T-helper 1 cell treated with Interleukin-12 subunit alpha and Interleukin-12 subunit beta and Interleukin-4 antibody, amounts not matched to agents 30 μg/mL and 1 μg/mL, for 36 hours (primary cell): Measurements from ENCODE around the gene STX10.
"Not testable (repeated sequence)": the region's sequence is repeated elsewhere in the genome, so short reads cannot be mapped to it uniquely, and the experiment has no call there.

Source experiments
- H3K27ac Mint-ChIP-seq: one replicate; pipeline ENCODE4 v1.8.0; 2021; ENCODE audit warnings: mild to moderate bottlenecking, mixed read lengths
- H3K27me3 Mint-ChIP-seq: one replicate; pipeline ENCODE4 v1.8.0; 2021; ENCODE audit warnings: low read depth, mixed read lengths
- H3K36me3 Mint-ChIP-seq: one replicate; pipeline ENCODE4 v1.8.0; 2021; ENCODE audit warnings: low read depth, mixed read lengths
- H3K4me1 Mint-ChIP-seq: one replicate; pipeline ENCODE4 v1.8.0; 2021; ENCODE audit warnings: low read depth, mixed read lengths
- H3K4me3 Mint-ChIP-seq: one replicate; pipeline ENCODE4 v1.8.0; 2021; ENCODE audit warnings: mild to moderate bottlenecking, moderate library complexity, mixed read lengths
- H3K9me3 Mint-ChIP-seq: one replicate; pipeline ENCODE4 v1.8.0; 2021; ENCODE audit warnings: mixed read lengths

STX10 gene

GRCh38 chr19:13173139-13173737 lies 23.1 kb upstream of the STX10 start:
- Mint-ChIP-seq H3K27me3 (no peaks in the 10 kb centered on the region), H3K27ac (peak overlapping the region; percentile 94), H3K9me3 (no peaks in the 10 kb centered on the region), H3K4me3 (peak overlapping the region; percentile 55), H3K4me1 (peaks cover 36% of the 10 kb centered on the region), H3K36me3 (peaks cover 13% of the 10 kb centered on the region)

- H3K27me3 Mint-ChIP-seq: no peaks in the 10 kb centered on the region
- H3K4me3 Mint-ChIP-seq: peak overlapping the region; percentile 55
- H3K36me3 Mint-ChIP-seq: peaks cover 13% of the 10 kb centered on the region
- H3K9me3 Mint-ChIP-seq: no peaks in the 10 kb centered on the region
- H3K4me1 Mint-ChIP-seq: peaks cover 40% of the 10 kb centered on the region
- peak overlapping the region; percentile 94 for H3K27ac Mint-ChIP-seq
These were observed 22.4 kb upstream of the STX10 start for GRCh38 chr19:13172346-13173138.

- Mint-ChIP-seq H3K4me3 (peak overlapping the region; percentile 25), H3K4me1 (peaks cover 48% of the 10 kb centered on the region), H3K27me3 (no peaks in the 10 kb centered on the region), H3K27ac (peak overlapping the region; percentile 66), H3K9me3 (no peaks in the 10 kb centered on the region), H3K36me3 (peaks cover 13% of the 10 kb centered on the region)
These were observed 21.0 kb upstream of the STX10 start for GRCh38 chr19:13171146-13171545.

GRCh38 chr19:13169769-13170168 lies 19.6 kb upstream of the STX10 start:
- peaks cover 58% of the 10 kb centered on the region for H3K4me1 Mint-ChIP-seq
- peak overlapping the region; percentile 60 for H3K4me3 Mint-ChIP-seq
- H3K27ac Mint-ChIP-seq: peak overlapping the region; percentile 81
- no peaks in the 10 kb centered on the region for H3K9me3 Mint-ChIP-seq
- H3K36me3 Mint-ChIP-seq: peaks cover 13% of the 10 kb centered on the region
- no peaks in the 10 kb centered on the region for H3K27me3 Mint-ChIP-seq

GRCh38 chr19:13166151-13166550 lies 16.0 kb upstream of the STX10 start:
- not testable (repeated sequence) for H3K27me3 Mint-ChIP-seq, H3K4me3 Mint-ChIP-seq, H3K9me3 Mint-ChIP-seq
- Mint-ChIP-seq H3K4me1 (peaks cover 57% of the 10 kb centered on the region), H3K27ac (peak overlapping the region; percentile 77), H3K36me3 (peaks cover 10% of the 10 kb centered on the region)

GRCh38 chr19:13165162-13165997 lies 15.2 kb upstream of the STX10 start:
- Mint-ChIP-seq H3K9me3 (no peaks in the 10 kb centered on the region), H3K4me1 (peaks cover 54% of the 10 kb centered on the region), H3K4me3 (peak overlapping the region; percentile 81), H3K27me3 (no peaks in the 10 kb centered on the region), H3K27ac (peak overlapping the region; percentile 93), H3K36me3 (peaks cover 8% of the 10 kb centered on the region)

- Mint-ChIP-seq H3K36me3 (peaks cover 5% of the 10 kb centered on the region), H3K9me3 (no peaks in the 10 kb centered on the region), H3K27me3 (no peaks in the 10 kb centered on the region), H3K4me3 (peak overlapping the region; percentile 81), H3K27ac (peak overlapping the region; percentile 93), H3K4me1 (peaks cover 50% of the 10 kb centered on the region)
These were observed 14.4 kb upstream of the STX10 start for GRCh38 chr19:13164343-13165161.

- H3K9me3 Mint-ChIP-seq: no peaks in the 10 kb centered on the region
- H3K36me3 Mint-ChIP-seq: peaks cover 3% of the 10 kb centered on the region
- H3K27me3 Mint-ChIP-seq: no peaks in the 10 kb centered on the region
- H3K4me1 Mint-ChIP-seq: peaks cover 45% of the 10 kb centered on the region
- peak overlapping the region; percentile 93 for H3K27ac Mint-ChIP-seq
- H3K4me3 Mint-ChIP-seq: peak overlapping the region; percentile 81
These were observed 13.6 kb upstream of the STX10 start for GRCh38 chr19:13163609-13164342.

- no peaks in the 10 kb centered on the region for H3K9me3 Mint-ChIP-seq
- H3K27ac Mint-ChIP-seq: peak overlapping the region; percentile 93
- H3K4me1 Mint-ChIP-seq: peaks cover 50% of the 10 kb centered on the region
- H3K36me3 Mint-ChIP-seq: peaks cover 7% of the 10 kb centered on the region
- peak overlapping the region; percentile 85 for H3K4me3 Mint-ChIP-seq
- no peaks in the 10 kb centered on the region for H3K27me3 Mint-ChIP-seq
These were observed 12.8 kb upstream of the STX10 start for GRCh38 chr19:13162724-13163608.

GRCh38 chr19:13160557-13160956 lies 10.4 kb upstream of the STX10 start:
- Mint-ChIP-seq H3K27me3 (no peaks in the 10 kb centered on the region), H3K9me3 (no peaks in the 10 kb centered on the region), H3K27ac (no peak overlapping the region), H3K36me3 (peaks cover 11% of the 10 kb centered on the region), H3K4me3 (no peak overlapping the region), H3K4me1 (peaks cover 51% of the 10 kb centered on the region)

- peak overlapping the region; percentile 62 for H3K27ac Mint-ChIP-seq
- H3K4me3 Mint-ChIP-seq: peak overlapping the region; percentile 49
- peaks cover 46% of the 10 kb centered on the region for H3K4me1 Mint-ChIP-seq
- H3K27me3 Mint-ChIP-seq: no peaks in the 10 kb centered on the region
- peaks cover 18% of the 10 kb centered on the region for H3K36me3 Mint-ChIP-seq
- H3K9me3 Mint-ChIP-seq: no peaks in the 10 kb centered on the region
These were observed 9.5 kb upstream of the STX10 start for GRCh38 chr19:13159713-13160112.

- no peaks in the 10 kb centered on the region for H3K9me3 Mint-ChIP-seq
- H3K4me3 Mint-ChIP-seq: peak overlapping the region; percentile 99
- H3K27ac Mint-ChIP-seq: peak overlapping the region; percentile 99
- peaks cover 46% of the 10 kb centered on the region for H3K4me1 Mint-ChIP-seq
- peaks cover 9% of the 10 kb centered on the region for H3K27me3 Mint-ChIP-seq
- H3K36me3 Mint-ChIP-seq: peaks cover 34% of the 10 kb centered on the region
These were observed 5.5 kb upstream of the STX10 start for GRCh38 chr19:13155472-13156359.
